ENCODE results near the gene JAKMIP3.

GRCh38 chr10:132096223-132096622 is 30.5 kb downstream of the JAKMIP3 start:
- TF ChIP-seq CTCF (tag by site-specific recombination; IDR thresholded peaks at IDR 0.05): no peak
- TF ChIP-seq ZBTB17 (tag by site-specific recombination; IDR thresholded peaks at IDR 0.05): no peak
- TF ChIP-seq ZNF692 (tag by site-specific recombination; IDR thresholded peaks at IDR 0.05): no peak
- TF ChIP-seq REST (tag by site-specific recombination; IDR thresholded peaks at IDR 0.05): no peak
- no peak for TF ChIP-seq BCL11A (tag by site-specific recombination; IDR thresholded peaks at IDR 0.05; ENCODE audit: low read depth)
- no peak for TF ChIP-seq TRIM28 (IDR thresholded peaks at IDR 0.05; ENCODE audit: borderline replicate concordance, low read length)
- TF ChIP-seq YY1 (tag by site-specific recombination; IDR thresholded peaks at IDR 0.05): no peak
- TF ChIP-seq ZNF221 (tag by site-specific recombination; IDR thresholded peaks at IDR 0.05; ENCODE audit: borderline replicate concordance): no peak
- TF ChIP-seq ZNF211 (tag by site-specific recombination; IDR thresholded peaks at IDR 0.05; ENCODE audit: low read depth): no peak
- TF ChIP-seq SETDB1 (IDR thresholded peaks at IDR 0.05; ENCODE audit: insufficient read length, low read length): no peak

Measured in HEK293 (cell line).